Upper lobe of left lung (tissue), 6 donors: ENCODE measurements around the gene TBC1D14. TPM values are rescaled to one million over a fixed set of nuclear protein-coding genes. Genes with fewer than 3 reads are reported as not detected.

Experiments
- ATAC-seq, 2 donors: fragments of 200-7000 bp; cut with Tn5 transposase; one replicate each; pipeline ENCODE4 v1.9.1; 2022; ENCODE audit warnings: mild to moderate bottlenecking in 2 of 2, moderate library complexity in 2 of 2; ENCODE audit not compliant: low FRiP score in 2 of 2
- DNase-seq, 2 donors: peaks; one replicate each; pipeline ENCODE4 v3.0.0-alpha.2; 2019 to 2020
- H3K27ac ChIP-seq, 4 donors: fragments of 200-600 bp; sonication (generic); one replicate each; pipeline ENCODE4 v1.5.1; 2016 to 2019
- H3K27me3 ChIP-seq, 4 donors: fragments of 200-600 bp; sonication (generic); one replicate each; pipeline ENCODE4 v1.5.1; 2017 to 2019
- H3K36me3 ChIP-seq, 4 donors: fragments of 200-600 bp; sonication (generic); one replicate each; pipeline ENCODE4 v1.5.1; 2016 to 2019
- H3K4me1 ChIP-seq, 4 donors: fragments of 200-600 bp; sonication (generic); one replicate each; pipeline ENCODE4 v1.5.1; 2018 to 2019
- H3K4me3 ChIP-seq, 4 donors: fragments of 200-600 bp; sonication (generic); one replicate each; pipeline ENCODE4 v1.5.1; 2017 to 2019; ENCODE audit warnings: mild to moderate bottlenecking in 2 of 4, moderate library complexity in 1 of 4
- H3K9me3 ChIP-seq, 4 donors: fragments of 200-600 bp; sonication (generic); one replicate each; pipeline ENCODE4 v1.5.1; 2018 to 2019
- EP300 ChIP-seq, 4 donors: sonication (generic); formaldehyde crosslinking; IDR thresholded peaks; one replicate each; pipeline ENCODE4 v1.5.1; 2017; ENCODE audit warnings: antibody characterized with exemption in 4 of 4, control low read depth in 2 of 4
- POLR2A ChIP-seq, 4 donors: fragments of 450-650 bp; IDR thresholded peaks; one replicate each; pipeline ENCODE4 v1.5.1; 2016 to 2017; ENCODE audit warnings: antibody characterized with exemption in 4 of 4, mild to moderate bottlenecking in 2 of 4
- POLR2AphosphoS5 ChIP-seq, 2 donors: sonication (generic); formaldehyde crosslinking; IDR thresholded peaks; one replicate each; pipeline ENCODE4 v1.5.1; 2017; ENCODE audit warnings: antibody characterized with exemption in 2 of 2
- WGBS, 2 donors: methylation state at CpG; one replicate each; pipeline ENCODE4 v1.1.5; 2017 to 2018; 5-methylcytosine and 5-hydroxymethylcytosine counted together
- total RNA-seq, 6 donors: library from RNA; depleted of rRNA in 4 of 6; stranded (reverse); fragments of >200 nt in 4 of 6; gene quantifications; one replicate each; pipeline versions ENCODE4 v1.1.0 to v1.2.1, GENCODE V29; 2016 to 2021
- TF ChIP-seq, protein P1 (sequence below), 6 experiments: fragments of 450-650 bp in 4 of 6; fragments of 200-600 bp in 2 of 6; sonication (generic) in 2 of 6; IDR thresholded peaks; one replicate each; pipeline ENCODE4 v1.5.1; 2016 to 2019; ENCODE audit warnings: antibody characterized with exemption in 6 of 6
- donor health status: DM: no; HTN: no; CAD: no; lungs with moderate emphysema.
- donor health status: DM: no; HTN: yes; CAD: no; lungs with severe emphysema.

Gene TBC1D14
- total RNA-seq, 6 donors from 2014 or later: 47.7 to 61.8 (median 57.8) TPM

- DNase-seq (no peak), ATAC-seq (no peak)
- WGBS, 2 donors: 86 to 91% methylated on average over 7 to 11 of the region's 11 CpGs
- TF ChIP-seq POLR2AphosphoS5 (IDR thresholded peaks at IDR 0.05): no peak
- TF ChIP-seq, protein P1, sequence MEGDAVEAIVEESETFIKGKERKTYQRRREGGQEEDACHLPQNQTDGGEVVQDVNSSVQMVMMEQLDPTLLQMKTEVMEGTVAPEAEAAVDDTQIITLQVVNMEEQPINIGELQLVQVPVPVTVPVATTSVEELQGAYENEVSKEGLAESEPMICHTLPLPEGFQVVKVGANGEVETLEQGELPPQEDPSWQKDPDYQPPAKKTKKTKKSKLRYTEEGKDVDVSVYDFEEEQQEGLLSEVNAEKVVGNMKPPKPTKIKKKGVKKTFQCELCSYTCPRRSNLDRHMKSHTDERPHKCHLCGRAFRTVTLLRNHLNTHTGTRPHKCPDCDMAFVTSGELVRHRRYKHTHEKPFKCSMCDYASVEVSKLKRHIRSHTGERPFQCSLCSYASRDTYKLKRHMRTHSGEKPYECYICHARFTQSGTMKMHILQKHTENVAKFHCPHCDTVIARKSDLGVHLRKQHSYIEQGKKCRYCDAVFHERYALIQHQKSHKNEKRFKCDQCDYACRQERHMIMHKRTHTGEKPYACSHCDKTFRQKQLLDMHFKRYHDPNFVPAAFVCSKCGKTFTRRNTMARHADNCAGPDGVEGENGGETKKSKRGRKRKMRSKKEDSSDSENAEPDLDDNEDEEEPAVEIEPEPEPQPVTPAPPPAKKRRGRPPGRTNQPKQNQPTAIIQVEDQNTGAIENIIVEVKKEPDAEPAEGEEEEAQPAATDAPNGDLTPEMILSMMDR (IDR thresholded peaks at IDR 0.05): no peak
- no peak for TF ChIP-seq EP300 (IDR thresholded peaks at IDR 0.05)
- no peak for TF ChIP-seq POLR2A (IDR thresholded peaks at IDR 0.05)
- H3K9me3 ChIP-seq: no peaks in the 10 kb centered on the region
- H3K4me3 ChIP-seq: no peak overlapping the region
- peaks cover 0 to 20% (median 12%) of the 10 kb centered on the region in 4 donors for H3K36me3 ChIP-seq
- H3K27ac ChIP-seq: no peak overlapping the region
- no peaks in the 10 kb centered on the region for H3K27me3 ChIP-seq
- H3K4me1 ChIP-seq: peaks cover 33 to 65% (median 43%) of the 10 kb centered on the region in 4 donors
These were observed 140.1 kb downstream of the TBC1D14 start for GRCh38 chr4:7049739-7050138.

DNA sequence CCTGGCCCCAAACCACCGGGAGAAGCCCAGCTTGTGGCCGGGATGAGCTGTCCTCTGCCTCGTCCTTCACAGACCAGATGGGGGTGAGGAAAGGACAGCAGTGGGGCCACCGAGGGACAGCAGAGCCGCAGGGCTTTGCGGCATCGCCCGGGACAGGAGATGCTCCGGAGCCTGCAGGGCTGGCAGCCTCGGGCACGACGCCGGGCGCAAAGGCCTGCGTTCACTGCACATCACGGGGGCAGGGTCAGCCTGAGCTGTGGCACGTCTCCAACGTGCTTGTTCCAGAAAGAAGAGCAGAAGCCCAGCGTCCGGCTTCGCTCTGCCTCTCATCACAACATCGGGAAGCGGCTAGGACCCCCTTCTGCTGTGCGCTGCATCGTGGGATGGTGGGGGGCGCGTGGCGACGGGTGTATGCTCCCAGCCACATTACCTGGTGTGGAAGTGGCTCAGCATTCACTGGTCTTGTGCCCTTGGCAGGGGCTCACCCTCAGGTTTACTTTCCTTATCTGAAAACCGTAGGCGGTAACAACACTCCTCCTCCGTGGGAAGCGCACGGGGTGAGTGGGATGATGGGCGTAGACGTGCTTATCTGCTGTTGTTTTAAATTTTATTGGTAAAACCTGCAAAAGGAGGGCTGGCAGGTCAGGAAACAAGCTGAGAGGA, 141.0 kb downstream of the TBC1D14 start:
- Histone ChIP-seq H3K9me3 (no peaks in the 10 kb centered on the region), H3K27ac (no peak overlapping the region), H3K27me3 (no peaks in the 10 kb centered on the region), H3K4me1 (peaks cover 25 to 60% (median 35%) of the 10 kb centered on the region in 4 donors), H3K4me3 (no peak overlapping the region), H3K36me3 (peaks cover 3 to 29% (median 17%) of the 10 kb centered on the region in 4 donors)
- ATAC-seq (no peak), DNase-seq (no peak)
- TF ChIP-seq EP300 (IDR thresholded peaks at IDR 0.05) (no peak), POLR2AphosphoS5 (IDR thresholded peaks at IDR 0.05) (no peak), POLR2A (IDR thresholded peaks at IDR 0.05) (no peak)
- TF ChIP-seq, protein P1 (IDR thresholded peaks at IDR 0.05): no peak
- 84 to 86% methylated on average over 27 to 36 of the region's 36 CpGs for WGBS, 2 donors

DNA sequence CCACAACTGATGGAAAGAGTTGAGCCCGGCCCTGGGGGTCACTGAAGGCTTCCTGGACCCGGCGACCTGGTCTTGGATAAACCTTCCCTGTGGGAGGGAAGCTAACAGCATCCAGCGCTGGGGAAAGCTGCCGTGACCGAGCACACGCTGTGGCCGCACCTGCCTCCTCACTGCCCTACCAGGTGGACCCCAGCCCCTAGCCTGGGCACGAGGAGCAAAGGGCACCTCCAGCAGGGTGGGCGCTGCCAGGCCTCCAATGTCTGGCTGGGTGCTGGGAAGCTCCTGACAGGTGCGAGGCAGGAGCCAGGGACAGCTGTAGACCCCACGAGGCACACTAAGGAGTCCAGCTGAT, 141.5 kb downstream of the TBC1D14 start:
- Histone ChIP-seq H3K4me1 (peaks cover 20 to 59% (median 30%) of the 10 kb centered on the region in 4 donors), H3K9me3 (no peaks in the 10 kb centered on the region), H3K27ac (no peak overlapping the region), H3K27me3 (no peaks in the 10 kb centered on the region), H3K4me3 (no peak overlapping the region), H3K36me3 (peaks cover 3 to 34% (median 22%) of the 10 kb centered on the region in 4 donors)
- DNase-seq: no peak
- TF ChIP-seq POLR2A (IDR thresholded peaks at IDR 0.05) (no peak), EP300 (IDR thresholded peaks at IDR 0.05) (no peak), POLR2AphosphoS5 (IDR thresholded peaks at IDR 0.05) (no peak)
- TF ChIP-seq, protein P1 (IDR thresholded peaks at IDR 0.05): no peak
- 82 to 95% methylated on average over 12 of the region's 12 CpGs for WGBS, 2 donors
- no peak for ATAC-seq

DNA sequence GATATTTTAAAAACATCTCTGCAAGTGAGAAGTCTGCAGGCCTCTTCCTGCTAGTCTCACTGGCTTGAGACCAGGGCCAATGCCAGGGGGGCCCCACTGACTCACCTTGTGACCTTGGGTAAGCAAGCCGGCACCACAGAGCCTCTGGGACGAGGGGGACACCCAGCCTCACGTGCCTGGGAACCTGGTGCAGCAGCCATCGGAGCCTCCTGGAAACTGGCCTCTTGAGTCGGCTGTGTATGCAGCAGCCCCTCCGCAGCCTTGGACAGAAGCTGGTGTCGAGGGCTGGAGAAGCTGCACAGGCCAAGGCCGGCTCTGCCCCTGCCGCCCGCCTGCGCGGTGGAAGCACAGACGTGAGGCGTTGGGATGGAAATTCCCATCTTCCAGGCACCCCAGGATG, 142.3 kb downstream of the TBC1D14 start:
- Histone ChIP-seq H3K4me1 (peaks cover 19 to 51% (median 22%) of the 10 kb centered on the region in 4 donors), H3K27me3 (no peaks in the 10 kb centered on the region), H3K36me3 (peaks cover 3 to 42% (median 25%) of the 10 kb centered on the region in 4 donors), H3K4me3 (no peak overlapping the region), H3K27ac (peak overlapping the region in 1 of 4 donors; percentile 80), H3K9me3 (no peaks in the 10 kb centered on the region)
- no peak for TF ChIP-seq POLR2A (IDR thresholded peaks at IDR 0.05)
- TF ChIP-seq, protein P1 (IDR thresholded peaks at IDR 0.05): no peak
- TF ChIP-seq POLR2AphosphoS5 (IDR thresholded peaks at IDR 0.05): no peak
- TF ChIP-seq EP300 (IDR thresholded peaks at IDR 0.05): no peak
- 96% methylated on average over 11 of the region's 14 CpGs; no CpG with 5 or more reads in 1 of the 2 donors for WGBS, 2 donors
- no peak for DNase-seq
- ATAC-seq: no peak

- no peak for TF ChIP-seq POLR2AphosphoS5 (IDR thresholded peaks at IDR 0.05)
- no peak for TF ChIP-seq POLR2A (IDR thresholded peaks at IDR 0.05)
- no peak for TF ChIP-seq EP300 (IDR thresholded peaks at IDR 0.05)
- TF ChIP-seq, protein P1 (IDR thresholded peaks at IDR 0.05): no peak
- Histone ChIP-seq H3K36me3 (peaks cover 3 to 42% (median 25%) of the 10 kb centered on the region in 4 donors), H3K4me1 (peaks cover 17 to 47% (median 22%) of the 10 kb centered on the region in 4 donors), H3K27ac (peak overlapping the region in 3 of 4 donors; percentile 35 to 80 (median 59)), H3K4me3 (no peak overlapping the region), H3K27me3 (no peaks in the 10 kb centered on the region), H3K9me3 (no peaks in the 10 kb centered on the region)
- no peak for ATAC-seq
- no peak for DNase-seq
- 73 to 87% methylated on average over 4 to 14 of the region's 14 CpGs for whole genome bisulfite sequencing, 2 donors
These were observed 142.7 kb downstream of the TBC1D14 start for GRCh38 chr4:7052313-7052712.
